ENCODE data around the gene NAT10.
"Not testable (repeated sequence)": the region's sequence is repeated elsewhere in the genome, so short reads cannot be mapped to it uniquely, and the experiment has no call there.

Gene NAT10

GRCh38 chr11:34169686-34170085 lies 64.3 kb downstream of the NAT10 start:
- no peak for DNase-seq

- DNase-seq: no peak
Observed at GRCh38 chr11:34173050-34173449, 67.6 kb downstream of the NAT10 start.

GRCh38 chr11:34174412-34175041 lies 69.1 kb downstream of the NAT10 start:
- no peak for DNase-seq

- no peak for DNase-seq
Observed at GRCh38 chr11:34175284-34176019, 70.0 kb downstream of the NAT10 start.

GRCh38 chr11:34176751-34177209 lies 71.4 kb downstream of the NAT10 start:
- no peak for DNase-seq

- no peak for DNase-seq
Observed at GRCh38 chr11:34178209-34178821, 72.9 kb downstream of the NAT10 start.

- DNase-seq: no peak
Observed at GRCh38 chr11:34179026-34179675, 73.7 kb downstream of the NAT10 start.

GRCh38 chr11:34180040-34180813 lies 74.8 kb downstream of the NAT10 start:
- DNase-seq: no peak

- not testable (repeated sequence) for DNase-seq
Observed at GRCh38 chr11:34180814-34181165, 75.4 kb downstream of the NAT10 start.

GRCh38 chr11:34181251-34181650 lies 75.8 kb downstream of the NAT10 start:
- no peak for DNase-seq

- no peak for DNase-seq
Observed at GRCh38 chr11:34181856-34182405, 76.5 kb downstream of the NAT10 start.

GRCh38 chr11:34182425-34182824 lies 77.0 kb downstream of the NAT10 start:
- DNase-seq: no peak

GRCh38 chr11:34182921-34183685 lies 77.7 kb downstream of the NAT10 start:
- no peak for DNase-seq

GRCh38 chr11:34183848-34184391 lies 78.5 kb downstream of the NAT10 start:
- no peak for DNase-seq

GRCh38 chr11:34184505-34185015 lies 79.1 kb downstream of the NAT10 start:
- DNase-seq: no peak

- DNase-seq: no peak
Observed at GRCh38 chr11:34185926-34186841, 80.8 kb downstream of the NAT10 start.

GRCh38 chr11:34188181-34188580 lies 82.8 kb downstream of the NAT10 start:
- no peak for DNase-seq

GRCh38 chr11:34189191-34189590 lies 83.8 kb downstream of the NAT10 start:
- DNase-seq: no peak

GRCh38 chr11:34190192-34191139 lies 85.0 kb downstream of the NAT10 start:
- no peak for DNase-seq
